ACC112 (cell line): ENCODE data around the gene KCNIP4.
"Not testable (repeated sequence)": the region's sequence is repeated elsewhere in the genome, so short reads cannot be mapped to it uniquely, and the experiment has no call there.

Experiments used
- H2AFZ ChIP-seq: fragments of 200-600 bp; sonication (generic); one replicate; pipeline ENCODE4 v1.6.0; 2017; ENCODE audit warnings: antibody characterized with exemption, low read length; ENCODE audit not compliant: unreplicated experiment
- H3K27ac ChIP-seq: fragments of 200-600 bp; sonication (generic); 2 replicates; pipeline ENCODE4 v1.5.1; 2014; ENCODE audit warnings: low read depth, mild to moderate bottlenecking, antibody characterized with exemption, low read length, moderate library complexity
- H3K27me3 ChIP-seq: fragments of 200-600 bp; sonication (generic); 2 replicates; pipeline ENCODE4 v1.6.1; 2014; ENCODE audit warnings: mild to moderate bottlenecking, antibody characterized with exemption, low read length, moderate library complexity, mixed read lengths; ENCODE audit not compliant: insufficient read depth
- H3K36me3 ChIP-seq: fragments of 200-600 bp; sonication (generic); 2 replicates; pipeline ENCODE4 v1.6.1; 2016; ENCODE audit warnings: mild to moderate bottlenecking, antibody characterized with exemption, low read length, moderate library complexity, mixed read lengths; ENCODE audit not compliant: insufficient read depth
- H3K4me1 ChIP-seq: fragments of 200-600 bp; sonication (generic); one replicate; pipeline ENCODE4 v1.6.1; 2016; ENCODE audit warnings: low read length, mixed read lengths; ENCODE audit not compliant: insufficient read depth, unreplicated experiment, control insufficient read depth
- H3K4me3 ChIP-seq: fragments of 200-600 bp; sonication (generic); 2 replicates; pipeline ENCODE4 v1.5.1; 2014; ENCODE audit warnings: mild to moderate bottlenecking, low read depth, low read length
- H3K79me2 ChIP-seq: fragments of 200-600 bp; sonication (generic); one replicate; pipeline ENCODE4 v1.6.0; 2016; ENCODE audit warnings: low read length; ENCODE audit not compliant: control insufficient read depth, unreplicated experiment, insufficient read depth

Gene KCNIP4

DNA sequence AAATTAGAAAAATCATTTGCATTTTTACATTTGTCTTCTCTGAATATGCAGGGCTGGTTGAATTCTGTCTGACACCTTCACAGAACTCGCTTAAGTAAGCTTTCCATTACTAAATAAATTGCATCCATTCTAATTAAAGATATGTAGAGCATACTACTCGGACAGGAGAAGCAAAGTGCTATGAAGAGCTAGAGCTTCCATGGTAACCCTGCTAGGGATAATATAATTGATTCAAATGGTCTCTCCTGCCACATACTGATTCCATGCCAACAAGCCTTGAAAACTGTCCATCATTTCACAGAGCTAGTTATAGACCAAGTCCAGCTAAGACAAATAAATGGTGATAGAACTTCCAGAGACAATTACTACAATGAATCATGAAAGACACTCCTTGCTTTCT is 571.5 kb downstream of the KCNIP4 start:
- Histone ChIP-seq H3K4me1 (no peaks in the 10 kb centered on the region), H3K79me2 (no peaks in the 10 kb centered on the region), H2AFZ (no peak overlapping the region), H3K27ac (no peak overlapping the region), H3K36me3 (no peaks in the 10 kb centered on the region), H3K27me3 (no peaks in the 10 kb centered on the region), H3K4me3 (no peak overlapping the region)

DNA sequence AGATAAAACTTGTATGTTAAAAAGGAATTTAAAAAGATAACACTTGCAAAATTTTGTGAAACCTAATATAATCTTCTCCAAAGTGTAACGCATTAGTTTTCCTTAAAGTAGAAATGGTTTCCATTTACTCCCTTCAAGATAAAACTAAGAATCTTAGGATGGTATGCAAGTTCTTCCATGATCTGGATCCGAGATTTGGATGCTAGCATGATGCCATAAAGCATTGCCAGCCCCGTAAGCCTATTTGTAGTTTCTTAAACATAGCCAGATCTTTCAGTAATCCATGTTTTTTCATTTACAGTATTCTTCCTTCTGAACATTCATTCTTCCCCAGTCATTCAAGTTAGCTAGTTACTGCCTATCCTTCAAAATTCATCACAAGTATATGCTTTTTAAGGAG is 572.4 kb downstream of the KCNIP4 start:
- no peaks in the 10 kb centered on the region for H3K4me1 ChIP-seq
- no peak overlapping the region for H3K4me3 ChIP-seq
- H3K36me3 ChIP-seq, result no peaks in the 10 kb centered on the region
- no peaks in the 10 kb centered on the region for H3K27me3 ChIP-seq
- H3K27ac ChIP-seq, result no peak overlapping the region
- no peak overlapping the region for H2AFZ ChIP-seq
- no peaks in the 10 kb centered on the region for H3K79me2 ChIP-seq

GRCh38 chr4:21374641-21375368 is 573.8 kb downstream of the KCNIP4 start:
- Histone ChIP-seq H3K27ac (no peak overlapping the region), H3K4me1 (no peaks in the 10 kb centered on the region), H3K27me3 (no peaks in the 10 kb centered on the region), H3K36me3 (no peaks in the 10 kb centered on the region), H3K4me3 (no peak overlapping the region), H2AFZ (no peak overlapping the region), H3K79me2 (no peaks in the 10 kb centered on the region)

DNA sequence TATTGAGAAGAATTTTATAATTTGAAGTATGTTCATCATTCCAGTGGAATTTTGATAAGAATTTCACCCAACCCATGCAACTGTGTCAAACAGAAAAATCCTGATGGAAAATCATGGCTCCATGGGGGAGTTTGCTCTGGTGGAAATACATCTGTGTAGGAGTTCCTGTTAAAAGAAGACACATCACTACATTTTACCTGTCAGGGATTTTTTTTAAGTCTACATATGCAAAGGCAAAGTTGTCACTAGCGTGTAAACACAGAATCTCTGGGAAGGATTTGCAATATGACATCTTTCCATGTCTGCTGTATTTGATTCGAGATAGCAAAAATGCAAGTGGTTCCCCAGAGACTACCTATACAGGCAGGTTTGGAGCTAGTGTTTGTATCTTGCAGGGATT is 581.0 kb downstream of the KCNIP4 start:
- H3K36me3 ChIP-seq, result no peaks in the 10 kb centered on the region
- no peaks in the 10 kb centered on the region for H3K4me1 ChIP-seq
- no peak overlapping the region for H3K27ac ChIP-seq
- H3K4me3 ChIP-seq, result no peak overlapping the region
- H3K79me2 ChIP-seq, result no peaks in the 10 kb centered on the region
- no peaks in the 10 kb centered on the region for H3K27me3 ChIP-seq
- no peak overlapping the region for H2AFZ ChIP-seq

- no peaks in the 10 kb centered on the region for H3K36me3 ChIP-seq
- H3K27me3 ChIP-seq, result no peaks in the 10 kb centered on the region
- H3K79me2 ChIP-seq, result no peaks in the 10 kb centered on the region
- H2AFZ ChIP-seq, result no peak overlapping the region
- no peak overlapping the region for H3K27ac ChIP-seq
- H3K4me3 ChIP-seq, result no peak overlapping the region
- H3K4me1 ChIP-seq, result no peaks in the 10 kb centered on the region
Measured at GRCh38 chr4:21366840-21367239, 581.7 kb downstream of the KCNIP4 start.

- no peaks in the 10 kb centered on the region for H3K4me1 ChIP-seq
- no peaks in the 10 kb centered on the region for H3K36me3 ChIP-seq
- H3K27ac ChIP-seq, result no peak overlapping the region
- no peaks in the 10 kb centered on the region for H3K79me2 ChIP-seq
- H3K4me3 ChIP-seq, result no peak overlapping the region
- no peaks in the 10 kb centered on the region for H3K27me3 ChIP-seq
- no peak overlapping the region for H2AFZ ChIP-seq
Measured at GRCh38 chr4:21366312-21366711, 582.3 kb downstream of the KCNIP4 start.

GRCh38 chr4:21363701-21364100 is 584.9 kb downstream of the KCNIP4 start:
- Histone ChIP-seq H3K27ac (no peak overlapping the region), H3K4me3 (no peak overlapping the region), H3K27me3 (no peaks in the 10 kb centered on the region), H3K4me1 (no peaks in the 10 kb centered on the region), H2AFZ (no peak overlapping the region), H3K36me3 (no peaks in the 10 kb centered on the region), H3K79me2 (no peaks in the 10 kb centered on the region)

DNA sequence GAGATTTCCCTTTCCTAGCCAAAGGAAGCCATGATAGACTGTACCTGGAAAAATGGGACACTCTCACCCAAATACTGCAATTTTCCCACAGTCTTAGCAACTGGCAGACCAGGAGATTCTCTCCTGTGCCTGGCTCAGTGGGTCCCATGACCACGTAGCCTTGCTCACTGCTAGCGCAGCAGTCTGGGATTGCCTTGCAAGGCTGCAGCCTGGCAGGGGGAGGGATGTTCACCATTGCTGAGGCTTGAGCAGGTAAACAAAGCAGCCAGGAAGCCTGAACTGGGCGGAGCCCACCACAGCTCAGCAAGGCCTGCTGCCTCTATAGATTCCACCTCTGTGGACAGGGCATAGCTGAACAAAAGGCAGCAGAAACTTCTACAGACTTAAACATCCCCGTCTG is 596.2 kb downstream of the KCNIP4 start:
- not testable (repeated sequence) for H3K79me2 ChIP-seq, H2AFZ ChIP-seq, H3K36me3 ChIP-seq, H3K4me1 ChIP-seq, H3K27ac ChIP-seq, H3K4me3 ChIP-seq, H3K27me3 ChIP-seq

GRCh38 chr4:21347142-21347541 is 601.4 kb downstream of the KCNIP4 start:
- Histone ChIP-seq H3K4me1 (no peaks in the 10 kb centered on the region), H3K27me3 (no peaks in the 10 kb centered on the region), H3K36me3 (no peaks in the 10 kb centered on the region), H3K27ac (no peak overlapping the region), H3K79me2 (no peaks in the 10 kb centered on the region), H2AFZ (no peak overlapping the region), H3K4me3 (no peak overlapping the region)

- no peak overlapping the region for H3K4me3 ChIP-seq
- no peak overlapping the region for H2AFZ ChIP-seq
- H3K27ac ChIP-seq, result no peak overlapping the region
- no peaks in the 10 kb centered on the region for H3K27me3 ChIP-seq
- H3K36me3 ChIP-seq, result no peaks in the 10 kb centered on the region
- no peaks in the 10 kb centered on the region for H3K79me2 ChIP-seq
- no peaks in the 10 kb centered on the region for H3K4me1 ChIP-seq
Measured at GRCh38 chr4:21327976-21328700, 620.4 kb downstream of the KCNIP4 start.

GRCh38 chr4:21320034-21320433 is 628.5 kb downstream of the KCNIP4 start:
- H3K36me3 ChIP-seq, result no peaks in the 10 kb centered on the region
- no peaks in the 10 kb centered on the region for H3K79me2 ChIP-seq
- H3K4me1 ChIP-seq, result no peaks in the 10 kb centered on the region
- no peaks in the 10 kb centered on the region for H3K27me3 ChIP-seq
- H2AFZ ChIP-seq, result no peak overlapping the region
- no peak overlapping the region for H3K4me3 ChIP-seq
- H3K27ac ChIP-seq, result no peak overlapping the region
